Psoas muscle (tissue), 8 donors: Measurements from ENCODE around the gene EEFSEC. TPM values are rescaled to one million over a fixed set of nuclear protein-coding genes. Genes with fewer than 3 reads are reported as not detected.
A peak's percentile ranks its signal among the peaks of the same experiment; 100 is the strongest.

ENCODE experiments used
- ATAC-seq, 4 donors: fragments of 200-7000 bp; cut with Tn5 transposase; one replicate each; pipeline ENCODE4 v1.9.1; 2020; ENCODE audit warnings: moderate library complexity in 3 of 4, mild to moderate bottlenecking in 2 of 4
- DNase-seq, 2 donors: peaks; one replicate each; pipeline ENCODE4 v3.0.0-alpha.2; 2020
- H3K27ac ChIP-seq: fragments of 200-600 bp; one replicate; pipeline ENCODE4 v1.8.0; 2022
- H3K27me3 ChIP-seq, 3 donors: fragments of 200-600 bp in 1 of 3; one replicate each; pipeline versions ENCODE4 v1.6.1 to v1.8.0; 2013 to 2022; ENCODE audit warnings: low read length in 2 of 3, mild to moderate bottlenecking in 2 of 3, moderate library complexity in 1 of 3; ENCODE audit not compliant: insufficient read depth in 3 of 3
- H3K36me3 ChIP-seq, 2 donors: fragments of 200-600 bp in 1 of 2; one replicate each; pipeline versions ENCODE4 v1.6.1 to v1.8.0; 2013 to 2022; ENCODE audit warnings: low read depth in 1 of 2, mild to moderate bottlenecking in 1 of 2, moderate library complexity in 1 of 2; ENCODE audit not compliant: insufficient read depth in 1 of 2
- H3K4me1 ChIP-seq: fragments of 200-600 bp; one replicate; pipeline ENCODE4 v1.8.0; 2022
- H3K4me3 ChIP-seq: fragments of 200-600 bp; one replicate; pipeline ENCODE4 v1.8.0; 2022; ENCODE audit warnings: mild to moderate bottlenecking
- H3K9me3 ChIP-seq: fragments of 200-600 bp; one replicate; pipeline ENCODE4 v1.8.0; 2022
- WGBS, 3 donors: extraction: QIAGEN DNeasy Blood & Tissue Kit; methylation state at CpG; one replicate each; pipeline versions ENCODE4 v1.1.6 to v1.1.7; 2013; 5-methylcytosine and 5-hydroxymethylcytosine counted together
- intact Hi-C, 2 donors: fragments of 100-400 bp; cut with DNase I; formaldehyde crosslinking; loops; one replicate each; pipeline versions ENCODE4 v1.11.0 to v1.14.2; 2022
- polyA plus RNA-seq, 3 donors: library from polyadenylated mRNA; stranded (reverse); fragments of 200-250 nt; gene quantifications; one replicate each; pipeline ENCODE4 v1.2.3, GENCODE V29; 2013
- total RNA-seq, 4 donors: library from RNA; stranded (reverse); fragmentation: NEBNext Ultra II Directional in 2 of 4; extraction: Animal tissue kit (Norgen Biotek cat#: 25700) in 2 of 4; gene quantifications; one replicate each; pipeline versions ENCODE4 v1.2.1 to v1.2.4, GENCODE V29; 2021 to 2023
- TF ChIP-seq, protein P1 (sequence below): fragments of 200-600 bp; IDR thresholded peaks from one replicate; pipeline ENCODE4 v1.8.0; 2022; ENCODE audit warnings: antibody characterized with exemption
- donor health status: healthy with polysubstance abuse.
- donor health status: DM: no; HTN: no; CAD: no; lungs with moderate emphysema.
- donor health status: Bipolar disorder and iron deficiency.
- donor health status: healthy.
- donor health status: DM: yes; HTN: yes; CAD: no.
- donor health status: DM: no; HTN: no; CAD: no.
- donor health status: DM: no; HTN: no; CAD: no.
- donor health status: DM: yes; HTN: yes; CAD: no.

The EEFSEC gene
- total and polyA plus RNA-seq, 7 donors: 10.7 to 18.9 (median 14.0) TPM

DNA sequence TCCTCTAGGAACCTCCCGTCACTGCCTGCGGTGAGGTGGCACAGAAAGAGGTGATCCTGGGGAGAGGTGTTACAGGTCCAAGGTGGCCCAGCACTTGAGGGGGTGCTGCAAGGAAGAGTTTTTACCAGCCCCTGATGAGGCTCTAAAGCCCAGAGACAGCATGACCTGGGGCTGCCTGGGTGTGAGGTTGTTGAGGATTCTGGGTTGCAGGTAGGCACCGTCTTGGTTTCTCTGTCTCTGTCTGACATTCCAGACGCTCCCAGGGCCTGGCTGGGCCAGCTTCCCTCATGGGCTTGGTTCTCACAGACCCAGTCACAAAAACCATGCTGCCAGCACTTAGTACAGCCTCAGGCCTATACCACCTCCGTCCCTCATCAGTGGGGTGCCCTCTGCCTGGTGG is 282.3 kb downstream of the EEFSEC start:
- DNase-seq (no peak), ATAC-seq (no peak)
- WGBS, 3 donors: 90 to 93% (median 91%) methylated on average over 5 of the region's 5 CpGs
- TF ChIP-seq, protein P1, sequence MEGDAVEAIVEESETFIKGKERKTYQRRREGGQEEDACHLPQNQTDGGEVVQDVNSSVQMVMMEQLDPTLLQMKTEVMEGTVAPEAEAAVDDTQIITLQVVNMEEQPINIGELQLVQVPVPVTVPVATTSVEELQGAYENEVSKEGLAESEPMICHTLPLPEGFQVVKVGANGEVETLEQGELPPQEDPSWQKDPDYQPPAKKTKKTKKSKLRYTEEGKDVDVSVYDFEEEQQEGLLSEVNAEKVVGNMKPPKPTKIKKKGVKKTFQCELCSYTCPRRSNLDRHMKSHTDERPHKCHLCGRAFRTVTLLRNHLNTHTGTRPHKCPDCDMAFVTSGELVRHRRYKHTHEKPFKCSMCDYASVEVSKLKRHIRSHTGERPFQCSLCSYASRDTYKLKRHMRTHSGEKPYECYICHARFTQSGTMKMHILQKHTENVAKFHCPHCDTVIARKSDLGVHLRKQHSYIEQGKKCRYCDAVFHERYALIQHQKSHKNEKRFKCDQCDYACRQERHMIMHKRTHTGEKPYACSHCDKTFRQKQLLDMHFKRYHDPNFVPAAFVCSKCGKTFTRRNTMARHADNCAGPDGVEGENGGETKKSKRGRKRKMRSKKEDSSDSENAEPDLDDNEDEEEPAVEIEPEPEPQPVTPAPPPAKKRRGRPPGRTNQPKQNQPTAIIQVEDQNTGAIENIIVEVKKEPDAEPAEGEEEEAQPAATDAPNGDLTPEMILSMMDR: no peak
- Histone ChIP-seq H3K9me3 (no peaks in the 10 kb centered on the region), H3K27me3 (peaks cover 0 to 33% (median 15%) of the 10 kb centered on the region in 3 donors), H3K4me1 (peaks cover 6% of the 10 kb centered on the region), H3K27ac (no peak overlapping the region), H3K4me3 (no peak overlapping the region), H3K36me3 (no peaks in the 10 kb centered on the region)
- intact Hi-C loops: no loop called here

DNA sequence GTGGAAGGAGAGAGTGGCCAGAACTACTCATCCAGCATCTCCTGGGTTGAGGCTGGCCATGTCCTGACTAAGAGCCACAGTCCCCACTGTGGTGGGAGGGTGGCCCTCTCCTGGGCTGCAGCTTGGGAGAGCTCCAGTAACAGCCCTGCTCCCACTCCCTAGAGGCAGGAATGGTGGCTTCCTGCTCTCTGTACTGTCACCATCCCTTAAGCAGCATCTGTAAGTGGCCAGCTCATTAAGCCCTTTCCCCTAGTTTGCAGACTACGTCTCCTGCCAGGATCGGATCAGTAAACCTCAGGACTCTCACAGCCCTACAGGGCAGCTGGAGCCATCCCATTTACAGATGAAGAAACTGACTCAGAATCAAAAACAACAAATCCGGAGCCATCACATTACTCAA is 282.9 kb downstream of the EEFSEC start:
- intact Hi-C loops: no loop called here
- Histone ChIP-seq H3K36me3 (no peaks in the 10 kb centered on the region), H3K27me3 (peaks cover 0 to 28% (median 15%) of the 10 kb centered on the region in 3 donors), H3K4me3 (no peak overlapping the region), H3K4me1 (peaks cover 6% of the 10 kb centered on the region), H3K27ac (no peak overlapping the region), H3K9me3 (no peaks in the 10 kb centered on the region)
- 80 to 93% (median 90%) methylated on average over 3 of the region's 3 CpGs for WGBS, 3 donors
- DNase-seq (no peak), ATAC-seq (no peak)
- TF ChIP-seq, protein P1: no peak

DNA sequence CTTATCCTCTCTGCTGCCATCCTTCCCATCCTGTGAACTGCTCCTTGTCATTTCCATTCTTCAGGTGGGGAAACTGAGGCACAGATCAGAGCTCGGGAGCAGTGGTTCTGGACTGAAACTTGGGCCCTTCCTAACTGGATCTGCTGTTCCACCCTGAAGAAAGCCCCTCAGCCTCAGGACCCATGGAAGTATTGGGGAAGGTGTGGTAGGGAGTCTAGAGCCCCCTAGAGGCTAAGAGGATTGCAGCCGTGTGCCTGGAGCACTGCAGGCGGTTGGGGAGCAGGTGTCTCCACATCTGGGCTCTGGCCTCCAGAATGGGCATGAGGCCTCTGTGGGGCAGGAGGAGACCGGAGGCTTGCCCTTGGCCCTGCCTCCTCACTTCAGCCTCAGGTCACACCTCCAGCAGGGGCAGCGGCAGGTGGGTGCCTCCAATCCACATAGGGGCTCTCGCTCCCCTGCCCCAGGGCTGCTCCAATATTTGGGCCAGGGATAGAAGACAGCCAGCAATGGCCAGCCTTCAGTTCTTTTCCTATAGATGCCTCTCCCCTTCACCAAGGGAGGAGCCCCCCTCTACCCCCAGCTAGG is 285.3 kb downstream of the EEFSEC start:
- TF ChIP-seq, protein P1: no peak
- intact Hi-C loops: no loop called here
- Histone ChIP-seq H3K27ac (no peak overlapping the region), H3K4me3 (no peak overlapping the region), H3K4me1 (no peaks in the 10 kb centered on the region), H3K36me3 (no peaks in the 10 kb centered on the region), H3K27me3 (peaks cover 0 to 7% (median 5%) of the 10 kb centered on the region in 3 donors), H3K9me3 (no peaks in the 10 kb centered on the region)
- 66 to 69% (median 67%) methylated on average over 6 of the region's 6 CpGs for WGBS, 3 donors
- DNase-seq: no peak
- peak in 1 of 4 donors; percentile 46 for ATAC-seq

DNA sequence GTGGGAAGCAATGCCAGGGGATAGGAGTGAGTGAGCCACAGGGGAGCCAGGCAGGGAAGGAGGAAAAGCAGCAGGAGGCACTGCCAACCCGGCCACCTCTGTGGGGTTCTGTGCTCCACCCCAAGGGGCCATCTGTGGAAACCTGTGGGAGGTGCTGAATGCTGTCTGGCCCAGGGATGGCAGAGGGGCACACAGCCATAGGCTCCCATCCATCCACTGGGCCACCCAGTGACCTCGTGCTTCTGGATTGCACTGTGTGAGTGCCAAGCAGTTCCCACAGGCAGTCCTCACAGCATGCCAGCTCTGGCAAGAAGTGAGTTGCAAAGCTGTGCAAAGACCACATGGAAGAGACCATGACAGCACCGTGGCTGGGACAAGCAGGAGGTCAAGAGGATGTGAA is 285.9 kb downstream of the EEFSEC start:
- Histone ChIP-seq H3K27ac (no peak overlapping the region), H3K27me3 (peaks cover 0 to 4% (median 4%) of the 10 kb centered on the region in 3 donors), H3K9me3 (no peaks in the 10 kb centered on the region), H3K4me1 (no peaks in the 10 kb centered on the region), H3K36me3 (no peaks in the 10 kb centered on the region), H3K4me3 (no peak overlapping the region)
- no peak for DNase-seq
- intact Hi-C loops: no loop called here
- TF ChIP-seq, protein P1: no peak
- ATAC-seq: no peak
- 30 to 44% (median 31%) methylated on average over 3 of the region's 3 CpGs for WGBS, 3 donors

DNA sequence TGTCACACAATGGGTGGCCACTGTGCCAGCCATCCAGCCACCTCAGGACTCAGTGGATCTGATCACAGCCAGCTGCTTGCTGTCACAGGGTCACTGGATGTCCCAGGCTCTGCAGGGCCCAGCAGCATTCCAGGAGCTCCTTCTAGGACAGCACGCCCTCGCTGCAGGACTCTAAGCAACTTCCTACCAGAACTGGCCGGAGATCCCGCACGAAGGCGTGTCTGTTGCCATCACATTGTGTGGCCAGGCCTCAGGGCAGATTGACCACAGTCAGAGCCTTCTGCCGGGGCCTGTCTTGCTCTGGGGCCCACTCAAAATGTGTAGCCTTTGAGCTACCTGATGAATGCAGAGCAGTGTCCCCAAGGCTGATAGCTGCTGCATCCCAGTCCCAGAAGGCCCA is 288.8 kb downstream of the EEFSEC start:
- ATAC-seq (no peak), DNase-seq (no peak)
- H3K27ac ChIP-seq: no peak overlapping the region
- H3K4me1 ChIP-seq: no peaks in the 10 kb centered on the region
- H3K9me3 ChIP-seq: no peaks in the 10 kb centered on the region
- TF ChIP-seq, protein P1: no peak
- intact Hi-C loops: no loop called here
- H3K36me3 ChIP-seq: no peaks in the 10 kb centered on the region
- H3K27me3 ChIP-seq: peaks cover 0 to 4% (median 2%) of the 10 kb centered on the region in 3 donors
- no peak overlapping the region for H3K4me3 ChIP-seq
- 81 to 91% (median 83%) methylated on average over 7 of the region's 7 CpGs for WGBS, 3 donors
